Adipocyte (in vitro differentiated cells): ENCODE data around the gene CACFD1.

Experiments used
- DNase-seq: peaks from one replicate; pipeline ENCODE4 v3.0.0-alpha.2; 2015; ENCODE audit warnings: low read depth
- H3K27me3 ChIP-seq: replicated peaks from 2 replicates; pipeline ENCODE4 v1.7.0; 2013; ENCODE audit warnings: mild to moderate bottlenecking, low read length, moderate library complexity; ENCODE audit not compliant: control insufficient read depth, insufficient read depth
- H3K36me3 ChIP-seq: 2 replicates; pipeline ENCODE4 v1.7.0; 2013; ENCODE audit warnings: low read length, mild to moderate bottlenecking, moderate library complexity; ENCODE audit not compliant: control insufficient read depth, insufficient read depth, severe bottlenecking
- H3K4me1 ChIP-seq: 2 replicates; pipeline ENCODE4 v1.7.0; 2013; ENCODE audit warnings: mild to moderate bottlenecking, low read length, moderate library complexity; ENCODE audit not compliant: control insufficient read depth, insufficient read depth
- H3K4me3 ChIP-seq: 2 replicates; pipeline ENCODE4 v1.7.0; 2013; ENCODE audit warnings: mild to moderate bottlenecking, low read length, moderate library complexity
- H3K9ac ChIP-seq: 2 replicates; pipeline ENCODE4 v1.7.0; 2013; ENCODE audit warnings: mild to moderate bottlenecking, low read length, moderate library complexity
- H3K9me3 ChIP-seq: 2 replicates; pipeline ENCODE4 v1.7.0; 2013; ENCODE audit warnings: mild to moderate bottlenecking, low read length, moderate library complexity; ENCODE audit not compliant: control insufficient read depth

Gene CACFD1

DNA sequence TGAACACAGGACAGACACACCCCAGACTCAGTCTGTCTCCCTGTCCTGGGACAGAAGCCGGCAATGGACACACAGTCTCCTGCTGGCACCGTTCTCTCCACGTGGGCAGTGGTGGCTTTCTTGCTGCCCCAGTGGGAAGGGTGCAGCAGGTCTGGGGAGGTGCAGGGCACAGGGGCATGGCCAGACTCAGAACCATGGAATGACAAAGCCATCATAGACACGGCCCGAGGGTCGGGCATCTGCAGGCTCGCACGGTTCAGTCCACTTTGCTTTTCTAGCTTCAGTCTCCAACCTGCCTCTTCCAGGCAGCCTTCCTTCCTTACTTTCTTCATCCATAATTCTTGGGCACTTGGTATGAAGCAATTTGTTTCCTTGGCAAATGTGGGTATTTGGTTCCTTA lies 48.3 kb downstream of the CACFD1 start:
- Histone ChIP-seq H3K27me3 (peaks cover 3% of the 10 kb centered on the region), H3K36me3 (no peaks in the 10 kb centered on the region), H3K9ac (no peak overlapping the region), H3K4me3 (no peak overlapping the region), H3K9me3 (peaks cover 2% of the 10 kb centered on the region), H3K4me1 (peaks cover 16% of the 10 kb centered on the region)
- no peak for DNase-seq

DNA sequence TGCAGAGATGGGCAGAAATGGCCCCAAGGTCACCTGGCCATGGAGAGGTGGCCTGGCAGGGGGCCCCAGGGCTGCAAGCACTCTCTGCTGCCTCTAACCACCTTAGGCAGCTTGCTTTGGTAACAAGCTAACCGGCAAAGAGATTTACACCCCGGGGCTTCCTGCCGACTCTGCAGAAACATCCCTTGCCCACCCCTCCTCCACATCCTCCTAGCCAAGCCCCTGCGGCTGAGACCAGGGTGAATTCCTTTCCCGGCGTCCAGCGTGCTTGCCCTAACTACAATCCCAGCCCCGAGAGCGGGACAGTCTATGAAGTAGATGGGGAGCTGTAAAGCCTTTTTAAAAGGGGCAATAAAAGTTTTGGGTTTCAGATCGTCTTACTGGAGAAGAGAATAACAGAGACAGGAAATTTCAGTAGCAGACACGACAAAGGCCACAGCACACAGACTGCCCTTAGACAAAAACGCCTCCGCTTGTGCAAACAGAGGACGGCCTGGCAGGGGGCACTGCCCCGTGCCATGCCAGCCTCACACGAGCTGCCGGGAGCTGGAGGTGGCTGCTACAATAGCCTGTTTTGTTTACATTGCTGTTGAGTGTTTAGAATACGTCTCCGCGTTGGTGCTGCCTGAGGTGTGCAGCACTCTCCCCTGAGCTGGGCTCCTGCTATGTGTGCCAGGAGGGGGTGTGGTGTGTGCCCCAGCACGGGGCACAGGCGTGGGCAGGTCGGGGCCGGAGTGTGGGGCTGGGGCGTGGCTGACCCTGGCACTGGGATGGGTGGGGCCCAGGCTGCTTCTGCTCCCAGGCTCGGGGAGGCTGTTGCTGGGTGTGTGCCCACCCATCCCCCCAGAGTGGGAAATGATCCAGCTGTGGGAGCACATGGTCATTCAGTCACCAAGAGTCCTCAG lies 49.7 kb downstream of the CACFD1 start:
- peaks cover 3% of the 10 kb centered on the region for H3K27me3 ChIP-seq

DNA sequence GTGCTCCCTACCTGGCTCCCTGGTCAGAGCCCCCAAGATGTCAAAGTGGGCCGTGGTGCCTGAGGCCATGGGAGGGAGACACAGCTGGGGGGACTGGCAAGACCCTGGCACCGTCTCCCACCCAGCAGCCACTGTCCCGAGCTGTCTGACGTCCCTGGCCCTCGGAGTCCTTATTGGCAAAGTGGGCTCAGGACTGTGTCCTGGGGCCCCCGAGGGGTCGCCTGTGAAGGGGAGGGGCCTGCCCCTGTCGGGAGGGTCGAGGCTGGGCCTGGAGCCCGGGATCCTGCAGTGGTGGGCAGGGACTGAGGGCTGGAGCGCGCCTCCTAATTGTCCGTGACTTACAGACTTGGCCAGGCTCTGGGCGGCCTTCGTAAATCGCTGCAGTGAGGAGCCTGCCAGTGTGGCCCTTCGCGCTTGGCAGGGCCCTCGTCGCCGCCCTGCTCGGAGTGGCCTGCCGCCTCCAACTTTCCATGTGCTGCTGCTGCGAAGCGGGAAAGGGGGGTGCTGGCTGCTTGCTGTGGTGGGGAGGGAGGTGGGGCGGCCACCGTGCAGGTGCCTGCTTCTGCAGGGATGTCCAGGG lies 51.2 kb downstream of the CACFD1 start:
- H3K9me3 ChIP-seq, result no peaks in the 10 kb centered on the region
- H3K4me3 ChIP-seq, result no peak overlapping the region
- H3K27me3 ChIP-seq, result peaks cover 6% of the 10 kb centered on the region
- DNase-seq, result no peak
- no peaks in the 10 kb centered on the region for H3K36me3 ChIP-seq
- no peak overlapping the region for H3K9ac ChIP-seq
- H3K4me1 ChIP-seq, result peaks cover 6% of the 10 kb centered on the region

More for the DNA sequence above, 49.7 kb downstream of the CACFD1 start:
- DNase-seq, result peak; percentile 25
- Histone ChIP-seq H3K4me3 (no peak overlapping the region), H3K9ac (no peak overlapping the region), H3K36me3 (no peaks in the 10 kb centered on the region), H3K9me3 (no peaks in the 10 kb centered on the region), H3K4me1 (peaks cover 16% of the 10 kb centered on the region)

DNA sequence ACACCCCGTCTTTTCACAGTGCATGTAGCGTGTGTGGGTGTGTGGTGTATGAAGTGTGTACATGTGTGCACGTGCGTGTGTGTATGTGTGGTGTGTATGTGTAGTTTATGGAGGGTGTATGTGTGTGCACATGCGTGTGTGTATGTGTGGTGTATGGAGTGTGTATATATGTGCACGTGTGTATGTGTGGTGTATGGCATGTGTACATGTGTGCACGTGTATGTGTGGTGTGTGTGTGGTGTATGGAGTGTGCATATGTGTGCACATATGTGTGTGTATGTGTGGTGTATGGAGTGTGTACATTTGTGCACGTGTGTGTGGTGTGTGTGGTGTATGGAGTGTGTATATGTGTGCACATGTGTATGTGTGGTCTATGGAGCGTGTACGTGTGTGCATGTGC lies 51.8 kb downstream of the CACFD1 start:
- Histone ChIP-seq H3K4me1 (peaks cover 4% of the 10 kb centered on the region), H3K27me3 (peaks cover 7% of the 10 kb centered on the region), H3K4me3 (no peak overlapping the region), H3K36me3 (no peaks in the 10 kb centered on the region), H3K9ac (no peak overlapping the region), H3K9me3 (no peaks in the 10 kb centered on the region)
- DNase-seq, result no peak

DNA sequence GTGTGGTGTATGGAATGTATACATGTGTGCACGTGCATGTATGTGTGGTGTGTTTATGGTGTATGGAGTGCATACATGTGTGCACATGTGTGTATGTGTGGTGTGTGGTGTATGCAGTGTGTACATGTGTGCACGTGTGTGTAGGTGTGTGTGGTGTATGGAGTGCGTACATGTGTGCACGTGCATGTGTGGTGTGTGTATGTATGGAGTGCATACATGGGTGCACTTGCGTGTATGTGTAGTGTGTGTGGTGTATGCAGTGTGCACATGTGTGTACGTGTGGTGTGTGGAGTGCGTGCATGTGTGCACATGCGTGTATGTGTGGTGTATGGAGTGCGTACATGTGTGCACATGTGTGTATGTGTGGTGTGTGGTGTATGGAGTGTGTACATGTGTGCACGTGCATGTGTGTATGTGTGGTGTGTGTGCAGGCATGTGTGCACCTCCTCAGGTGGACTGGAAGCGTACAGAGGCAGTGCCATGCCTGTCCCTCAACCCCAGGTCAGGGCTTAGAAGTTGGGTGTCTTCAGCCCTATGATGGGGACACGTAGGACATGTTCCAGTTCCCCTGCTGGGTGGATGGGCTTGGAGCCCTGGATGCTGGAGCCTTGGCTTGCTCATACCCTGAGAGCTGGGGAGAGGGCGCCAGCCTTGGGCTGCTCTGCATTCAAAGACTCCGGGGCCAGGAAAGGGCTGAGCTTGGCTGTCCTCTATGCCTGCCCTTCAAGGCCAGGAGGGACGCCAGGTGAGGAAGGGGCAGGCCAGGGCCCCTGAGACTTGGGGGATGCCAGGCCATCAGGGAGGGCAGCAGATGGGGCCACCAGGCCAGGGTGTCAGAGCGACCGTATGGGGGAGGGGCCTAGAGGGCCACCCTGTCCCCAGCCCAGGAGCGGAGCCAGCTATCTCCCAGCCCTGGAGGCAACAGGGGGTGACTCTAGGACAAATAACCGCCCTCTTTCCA lies 52.8 kb downstream of the CACFD1 start:
- Histone ChIP-seq H3K4me3 (no peak overlapping the region), H3K27me3 (peaks cover 7% of the 10 kb centered on the region), H3K9me3 (no peaks in the 10 kb centered on the region), H3K4me1 (no peaks in the 10 kb centered on the region), H3K9ac (no peak overlapping the region), H3K36me3 (no peaks in the 10 kb centered on the region)
- no peak for DNase-seq

DNA sequence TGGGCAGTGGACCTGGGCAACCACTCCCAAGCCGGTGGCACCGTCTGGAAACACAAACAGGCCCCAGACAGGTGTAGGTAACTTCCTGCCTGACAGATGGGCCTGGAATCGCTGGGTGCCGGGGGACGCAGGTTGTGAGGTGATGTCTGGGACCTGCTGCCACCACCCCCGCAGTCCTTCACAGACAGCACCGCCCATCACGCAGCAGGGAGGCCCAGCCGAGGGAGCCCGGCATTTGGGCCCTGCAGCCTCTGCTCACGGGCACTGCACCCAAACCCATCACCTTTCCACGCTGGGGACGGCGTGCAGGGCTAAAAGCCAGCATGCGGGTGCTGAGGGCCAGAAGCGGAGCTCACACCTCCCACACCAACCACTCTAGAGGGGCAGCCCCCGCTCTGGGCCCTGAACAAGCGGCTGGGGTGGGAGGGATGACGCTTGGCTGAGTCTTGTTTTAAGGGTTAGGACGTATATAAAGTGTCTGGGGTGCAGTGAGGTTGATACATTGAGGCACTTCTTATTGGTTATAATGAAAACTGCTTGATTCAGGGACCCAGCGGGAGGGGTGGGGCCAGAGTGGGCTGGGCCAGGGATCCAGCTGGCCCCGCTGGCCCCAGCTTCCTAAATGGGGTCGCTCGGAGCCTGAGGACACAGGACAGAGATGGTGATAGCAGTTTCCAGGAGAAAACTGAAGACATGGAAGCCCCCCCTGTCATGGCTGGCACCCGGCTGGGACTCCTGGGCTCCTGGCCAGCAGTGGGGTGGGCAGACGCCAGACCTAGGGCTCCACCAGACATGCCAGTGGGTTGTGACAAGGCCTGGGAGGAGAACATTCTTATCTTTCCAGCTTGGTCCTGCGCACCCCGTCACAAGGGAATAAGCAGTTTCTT lies 53.7 kb downstream of the CACFD1 start:
- Histone ChIP-seq H3K27me3 (peaks cover 10% of the 10 kb centered on the region), H3K4me3 (no peak overlapping the region), H3K9ac (no peak overlapping the region), H3K9me3 (no peaks in the 10 kb centered on the region), H3K36me3 (no peaks in the 10 kb centered on the region), H3K4me1 (no peaks in the 10 kb centered on the region)
- DNase-seq, result no peak

DNA sequence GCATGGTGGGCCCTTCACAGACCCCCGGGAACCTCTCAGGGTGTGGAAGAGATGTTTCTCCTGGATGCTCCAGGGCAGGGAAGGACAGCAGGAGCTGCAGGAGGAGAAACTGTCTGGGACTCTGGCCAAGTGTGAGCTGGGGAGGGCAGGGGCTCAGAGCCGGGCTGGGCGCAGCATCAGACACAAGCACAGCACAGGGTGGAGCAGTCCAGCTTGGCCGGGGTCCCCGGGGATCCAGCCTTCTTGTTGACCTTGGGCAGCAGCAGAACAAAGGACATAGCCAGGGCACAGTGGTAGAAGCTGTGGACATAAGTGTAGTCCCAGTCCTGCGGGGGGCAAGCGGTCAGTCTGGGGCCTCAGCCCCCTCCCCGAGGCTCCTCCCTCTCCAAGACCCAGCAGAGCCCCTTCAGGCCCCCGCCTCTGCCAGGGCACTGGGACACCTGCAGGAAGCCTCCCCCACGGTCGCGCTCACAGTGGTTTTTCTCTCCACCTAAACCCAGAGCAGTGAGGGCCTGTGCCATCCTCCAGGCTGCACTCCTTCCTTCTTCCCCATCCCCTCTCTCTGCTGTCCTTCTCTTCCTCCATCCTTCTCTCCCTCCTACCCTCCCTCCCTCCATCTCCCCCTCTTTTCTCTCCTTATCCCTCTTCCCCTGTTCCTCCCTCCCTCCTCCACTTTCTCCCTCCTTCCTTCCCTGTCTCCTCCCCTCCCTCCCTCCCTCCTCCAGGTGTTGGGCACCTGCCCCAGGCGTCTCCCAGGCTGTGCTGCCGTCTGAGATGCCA lies 54.9 kb downstream of the CACFD1 start:
- Histone ChIP-seq H3K9me3 (no peaks in the 10 kb centered on the region), H3K9ac (no peak overlapping the region), H3K36me3 (no peaks in the 10 kb centered on the region), H3K4me1 (no peaks in the 10 kb centered on the region), H3K4me3 (no peak overlapping the region), H3K27me3 (peaks cover 10% of the 10 kb centered on the region)
- no peak for DNase-seq

DNA sequence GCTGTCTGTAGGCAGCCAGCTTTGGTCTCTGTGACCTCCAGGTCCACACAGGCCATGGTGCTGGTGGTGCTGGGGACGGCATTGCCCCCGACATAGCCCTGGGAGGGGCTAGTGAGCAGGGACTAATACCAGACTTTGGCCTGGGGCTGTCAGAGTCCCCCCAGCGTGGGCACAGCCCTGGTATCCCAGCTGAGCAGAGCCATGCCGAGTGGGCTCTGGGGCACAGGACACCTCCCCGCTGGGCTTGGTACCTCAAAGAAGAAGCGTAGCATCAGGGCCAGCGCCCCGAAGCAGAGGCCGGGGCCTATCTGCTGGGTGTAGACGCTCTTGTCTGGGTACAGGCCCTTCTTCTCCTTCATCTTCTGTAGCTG lies 55.4 kb downstream of the CACFD1 start:
- Histone ChIP-seq H3K9me3 (no peaks in the 10 kb centered on the region), H3K27me3 (peaks cover 10% of the 10 kb centered on the region), H3K4me1 (no peaks in the 10 kb centered on the region), H3K36me3 (no peaks in the 10 kb centered on the region), H3K9ac (no peak overlapping the region), H3K4me3 (no peak overlapping the region)
- no peak for DNase-seq

DNA sequence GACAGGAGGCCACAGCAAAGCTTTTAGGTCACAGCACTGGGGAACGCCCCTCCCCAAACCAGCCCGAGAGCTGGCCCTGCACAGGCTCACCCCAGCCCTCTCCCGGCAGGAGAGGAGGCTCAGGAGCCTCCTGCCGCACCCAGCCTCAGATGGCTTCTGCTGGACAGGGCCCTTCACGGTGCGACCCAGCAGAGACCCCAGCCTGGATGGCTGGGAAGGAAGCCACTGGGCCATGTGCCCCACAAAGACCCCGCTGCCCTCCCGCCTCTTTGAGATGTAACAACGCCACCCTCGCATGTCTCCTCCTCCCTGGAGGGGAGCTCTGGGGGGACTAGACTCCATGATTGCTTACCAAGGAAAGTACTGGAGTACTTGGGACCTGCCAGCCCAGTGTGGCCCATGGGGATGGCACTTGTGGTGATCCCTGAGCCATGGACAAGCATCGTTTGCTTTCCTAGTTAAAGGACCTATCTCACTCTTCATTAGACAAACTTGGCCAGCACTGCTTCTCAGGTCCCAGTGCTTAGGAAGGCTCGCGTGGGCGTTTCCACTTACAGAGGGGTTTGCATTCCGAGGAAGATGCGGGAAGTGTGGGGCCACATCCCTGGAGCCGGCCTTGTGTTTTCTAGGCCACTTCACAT lies 56.0 kb downstream of the CACFD1 start:
- Histone ChIP-seq H3K9ac (no peak overlapping the region), H3K4me1 (no peaks in the 10 kb centered on the region), H3K36me3 (no peaks in the 10 kb centered on the region), H3K4me3 (no peak overlapping the region), H3K27me3 (peaks cover 10% of the 10 kb centered on the region), H3K9me3 (no peaks in the 10 kb centered on the region)
- DNase-seq, result no peak
